ENCODE results near the gene NANP. TPM values are rescaled to one million over a fixed set of nuclear protein-coding genes. Genes with fewer than 3 reads are reported as not detected.

The NANP gene
- polyA plus RNA-seq, 6 donors from 2014 or later, result 0.60 to 1.9 (median 1.3) TPM

Other genes starting within 250 kb of the NANP start
- gene ABHD12, start 233.2 kb downstream of the NANP start, polyA plus RNA-seq (ENCODE audit: low read depth in 6 of 6), result 10 to 100 TPM; 15.7 to 23.1 (median 20.3) TPM
- gene GINS1, start 216.3 kb downstream of the NANP start, polyA plus RNA-seq (ENCODE audit: low read depth in 6 of 6), result 1 to 10 TPM; 1.1 to 3.4 (median 1.8) TPM
- gene NINL, start 38.5 kb downstream of the NANP start, polyA plus RNA-seq (ENCODE audit: low read depth in 6 of 6), result under 1 TPM in 4 of 6 donors, not detected in 2; 0.08 to 0.65 (median 0.38) TPM
- 1 to 10 TPM in 5 of 6 donors, under 1 TPM in 1; 0.77 to 10.0 (median 7.8) TPM for gene ZNF337, start 72.8 kb upstream of the NANP start, polyA plus RNA-seq (ENCODE audit: low read depth in 6 of 6)

Measured in naive B cell (primary cell).